Progenitor cell of endocrine pancreas (in vitro differentiated cells): ENCODE results near the gene LSAMP. TPM values are rescaled to one million over a fixed set of nuclear protein-coding genes. Genes with fewer than 3 reads are reported as not detected.

ENCODE experiments used
- DNase-seq: peaks from one replicate; pipeline ENCODE4 v3.0.0; 2021; ENCODE audit warnings: low spot score; ENCODE audit not compliant: unreplicated experiment
- H3K27ac Mint-ChIP-seq: 2 replicates; pipeline ENCODE4 v1.8.0; 2021; ENCODE audit warnings: mild to moderate bottlenecking, moderate library complexity, mixed read lengths
- H3K27me3 Mint-ChIP-seq: 2 replicates; pipeline ENCODE4 v1.8.0; 2021; ENCODE audit warnings: mixed read lengths
- H3K36me3 Mint-ChIP-seq: 2 replicates; pipeline ENCODE4 v1.8.0; 2022; ENCODE audit warnings: mixed read lengths; ENCODE audit not compliant: insufficient read depth
- H3K4me1 Mint-ChIP-seq: 2 replicates; pipeline ENCODE4 v1.8.0; 2021; ENCODE audit warnings: low read depth, mixed read lengths
- H3K4me3 Mint-ChIP-seq: 2 replicates; pipeline ENCODE4 v1.8.0; 2021; ENCODE audit warnings: low read depth, mild to moderate bottlenecking, moderate library complexity, mixed read lengths
- H3K9me3 Mint-ChIP-seq: 2 replicates; pipeline ENCODE4 v1.8.0; 2021; ENCODE audit warnings: low read depth, mixed read lengths
- CTCF ChIP-seq: fragments of 200-600 bp; sonication (generic); IDR thresholded peaks from one replicate; pipeline ENCODE4 v1.5.0; 2021; ENCODE audit warnings: antibody characterized with exemption, mild to moderate bottlenecking; ENCODE audit not compliant: unreplicated experiment
- total RNA-seq: library from RNA; stranded (reverse); gene quantifications from 2 replicates; pipeline ENCODE4 v1.2.1, GENCODE V29; 2021

The LSAMP gene
- total RNA-seq, 1 donor from 2014 or later, result 20.7 TPM

GRCh38 chr3:116035429-116035828 lies 409.9 kb downstream of the LSAMP start:
- Mint-ChIP-seq H3K9me3 (no peaks in the 10 kb centered on the region), H3K4me1 (peaks cover 4% of the 10 kb centered on the region), H3K36me3 (no peaks in the 10 kb centered on the region), H3K4me3 (no peak overlapping the region), H3K27me3 (no peaks in the 10 kb centered on the region), H3K27ac (no peak overlapping the region)
- TF ChIP-seq CTCF, result no peak
- no peak for DNase-seq

GRCh38 chr3:116034794-116035193 lies 410.5 kb downstream of the LSAMP start:
- TF ChIP-seq CTCF, result no peak
- Mint-ChIP-seq H3K4me1 (peaks cover 4% of the 10 kb centered on the region), H3K9me3 (no peaks in the 10 kb centered on the region), H3K36me3 (no peaks in the 10 kb centered on the region), H3K27ac (no peak overlapping the region), H3K27me3 (no peaks in the 10 kb centered on the region), H3K4me3 (no peak overlapping the region)
- no peak for DNase-seq

- no peak for TF ChIP-seq CTCF
These were observed 411.2 kb downstream of the LSAMP start for GRCh38 chr3:116034086-116034485.

GRCh38 chr3:116033516-116033915 lies 411.8 kb downstream of the LSAMP start:
- Mint-ChIP-seq H3K36me3 (no peaks in the 10 kb centered on the region), H3K9me3 (no peaks in the 10 kb centered on the region), H3K27me3 (no peaks in the 10 kb centered on the region), H3K4me1 (peaks cover 4% of the 10 kb centered on the region), H3K4me3 (no peak overlapping the region), H3K27ac (no peak overlapping the region)
- DNase-seq, result no peak
- TF ChIP-seq CTCF, result no peak

More at GRCh38 chr3:116034086-116034485, 411.2 kb downstream of the LSAMP start:
- DNase-seq, result no peak
- Mint-ChIP-seq H3K4me3 (no peak overlapping the region), H3K27me3 (no peaks in the 10 kb centered on the region), H3K9me3 (no peaks in the 10 kb centered on the region), H3K27ac (no peak overlapping the region), H3K36me3 (no peaks in the 10 kb centered on the region), H3K4me1 (peaks cover 4% of the 10 kb centered on the region)

GRCh38 chr3:116032176-116032575 lies 413.1 kb downstream of the LSAMP start:
- no peak for TF ChIP-seq CTCF
- H3K4me1 Mint-ChIP-seq, result peaks cover 4% of the 10 kb centered on the region

More at GRCh38 chr3:116032176-116032575, 413.1 kb downstream of the LSAMP start:
- H3K9me3 Mint-ChIP-seq, result no peaks in the 10 kb centered on the region
- H3K27ac Mint-ChIP-seq, result no peak overlapping the region
- H3K4me3 Mint-ChIP-seq, result no peak overlapping the region
- no peaks in the 10 kb centered on the region for H3K36me3 Mint-ChIP-seq
- DNase-seq, result no peak
- H3K27me3 Mint-ChIP-seq, result no peaks in the 10 kb centered on the region
